Measurements from ENCODE around the gene MICAL2.

The MICAL2 gene

GRCh38 chr11:12101318-12101717 lies 9.1 kb upstream of the MICAL2 start:
- H3K9ac ChIP-seq, result no peak overlapping the region
- no peak overlapping the region for H3K4me2 ChIP-seq (ENCODE audit: low read length)
- H3K27ac ChIP-seq, result no peak overlapping the region
- no peak overlapping the region for H2AFZ ChIP-seq
- no peak overlapping the region for H3K4me3 ChIP-seq (ENCODE audit: low read depth, low read length)
- H3K36me3 ChIP-seq (ENCODE audit: control insufficient read depth, insufficient read depth, low read length), result no peaks in the 10 kb centered on the region
- H3K4me1 ChIP-seq, result no peaks in the 10 kb centered on the region
- no peaks in the 10 kb centered on the region for H3K9me3 ChIP-seq (ENCODE audit: control insufficient read depth, low read length)
- TF ChIP-seq CTCF (IDR thresholded peaks at IDR 0.05), result no peak
- no peaks in the 10 kb centered on the region for H3K79me2 ChIP-seq
- no peaks in the 10 kb centered on the region for H3K27me3 ChIP-seq (ENCODE audit: control insufficient read depth, insufficient read depth, low read length)

- no peak for TF ChIP-seq CTCF (IDR thresholded peaks at IDR 0.05)
- H3K79me2 ChIP-seq, result no peaks in the 10 kb centered on the region
Measured at GRCh38 chr11:12102588-12103410, 7.6 kb upstream of the MICAL2 start.

GRCh38 chr11:12103411-12104225 lies 6.8 kb upstream of the MICAL2 start:
- H3K9me3 ChIP-seq (ENCODE audit: control insufficient read depth, low read length), result no peaks in the 10 kb centered on the region
- no peak overlapping the region for H3K4me3 ChIP-seq (ENCODE audit: low read depth, low read length)
- H3K79me2 ChIP-seq, result no peaks in the 10 kb centered on the region
- H3K9ac ChIP-seq, result no peak overlapping the region
- H2AFZ ChIP-seq, result no peak overlapping the region
- TF ChIP-seq CTCF (IDR thresholded peaks at IDR 0.05), result no peak
- H3K4me2 ChIP-seq (ENCODE audit: low read length), result no peak overlapping the region
- no peaks in the 10 kb centered on the region for H3K4me1 ChIP-seq
- no peak overlapping the region for H3K27ac ChIP-seq
- no peaks in the 10 kb centered on the region for H3K27me3 ChIP-seq (ENCODE audit: control insufficient read depth, insufficient read depth, low read length)
- no peaks in the 10 kb centered on the region for H3K36me3 ChIP-seq (ENCODE audit: control insufficient read depth, insufficient read depth, low read length)

More at GRCh38 chr11:12102588-12103410, 7.6 kb upstream of the MICAL2 start:
- no peak overlapping the region for H3K4me2 ChIP-seq (ENCODE audit: low read length)
- H3K27ac ChIP-seq, result no peak overlapping the region
- no peak overlapping the region for H3K9ac ChIP-seq
- no peaks in the 10 kb centered on the region for H3K36me3 ChIP-seq (ENCODE audit: control insufficient read depth, insufficient read depth, low read length)
- H2AFZ ChIP-seq, result no peak overlapping the region
- H3K4me3 ChIP-seq (ENCODE audit: low read depth, low read length), result no peak overlapping the region
- no peaks in the 10 kb centered on the region for H3K9me3 ChIP-seq (ENCODE audit: control insufficient read depth, low read length)
- H3K4me1 ChIP-seq, result no peaks in the 10 kb centered on the region
- no peaks in the 10 kb centered on the region for H3K27me3 ChIP-seq (ENCODE audit: control insufficient read depth, insufficient read depth, low read length)

- H3K9ac ChIP-seq, result no peak overlapping the region
- H2AFZ ChIP-seq, result no peak overlapping the region
- H3K36me3 ChIP-seq (ENCODE audit: control insufficient read depth, insufficient read depth, low read length), result no peaks in the 10 kb centered on the region
- no peaks in the 10 kb centered on the region for H3K79me2 ChIP-seq
- no peaks in the 10 kb centered on the region for H3K9me3 ChIP-seq (ENCODE audit: control insufficient read depth, low read length)
- H3K4me2 ChIP-seq (ENCODE audit: low read length), result no peak overlapping the region
- H3K27me3 ChIP-seq (ENCODE audit: control insufficient read depth, insufficient read depth, low read length), result no peaks in the 10 kb centered on the region
- TF ChIP-seq CTCF (IDR thresholded peaks at IDR 0.05), result no peak
- no peak overlapping the region for H3K4me3 ChIP-seq (ENCODE audit: low read depth, low read length)
- no peak overlapping the region for H3K27ac ChIP-seq
- H3K4me1 ChIP-seq, result peaks cover 2% of the 10 kb centered on the region
Measured at GRCh38 chr11:12105471-12105870, 4.9 kb upstream of the MICAL2 start.

Data from parathyroid adenoma (tissue), 2 donors.